Transverse colon (tissue), 4 donors: ENCODE data around the gene RCL1. TPM values are rescaled to one million over a fixed set of nuclear protein-coding genes. Genes with fewer than 3 reads are reported as not detected.

Source experiments
- DNase-seq: peaks from one replicate; pipeline ENCODE4 v3.0.0-alpha.2; 2019
- H3K27ac ChIP-seq, 4 donors: fragments of 200-600 bp; sonication (generic); 2 replicates each; pipeline ENCODE4 v1.5.1; 2016 to 2018; ENCODE audit warnings: inconsistent platforms in 4 of 4
- H3K27me3 ChIP-seq: fragments of 200-600 bp; sonication (generic); 2 replicates; pipeline ENCODE4 v1.5.1; 2017; ENCODE audit warnings: inconsistent platforms
- H3K36me3 ChIP-seq, 4 donors: fragments of 200-600 bp; sonication (generic); 2 replicates each; pipeline ENCODE4 v1.5.1; 2017 to 2019; ENCODE audit warnings: inconsistent platforms in 4 of 4
- H3K4me1 ChIP-seq, 4 donors: fragments of 200-600 bp; sonication (generic); 2 replicates each; pipeline ENCODE4 v1.5.1; 2017 to 2020; ENCODE audit warnings: inconsistent platforms in 4 of 4
- H3K4me3 ChIP-seq, 4 donors: fragments of 200-600 bp; sonication (generic); 1 replicate in 1 of 4; 2 replicates in 3 of 4; pipeline versions ENCODE4 v1.5.1 to v1.6.1; 2017 to 2019; ENCODE audit warnings: inconsistent platforms in 4 of 4
- H3K9me3 ChIP-seq, 2 donors: fragments of 200-600 bp; sonication (generic); 2 replicates each; pipeline ENCODE4 v1.5.1; 2017 to 2019; ENCODE audit warnings: inconsistent platforms in 2 of 2
- EP300 ChIP-seq: sonication (generic); formaldehyde crosslinking; IDR thresholded peaks from one replicate; pipeline ENCODE4 v1.6.1; 2017; ENCODE audit warnings: antibody characterized with exemption, low read depth
- POLR2A ChIP-seq: fragments of 450-650 bp; IDR thresholded peaks from one replicate; pipeline ENCODE4 v1.6.1; 2016; ENCODE audit warnings: antibody characterized with exemption, mild to moderate bottlenecking, moderate library complexity
- POLR2AphosphoS5 ChIP-seq, 3 donors: sonication (generic); formaldehyde crosslinking; IDR thresholded peaks; one replicate each; pipeline ENCODE4 v1.6.1; 2016; ENCODE audit warnings: antibody characterized with exemption in 3 of 3
- WGBS, 2 donors: methylation state at CpG; one replicate each; pipeline ENCODE4 v1.1.5; 2018; ENCODE audit warnings: low coverage in 1 of 2; 5-methylcytosine and 5-hydroxymethylcytosine counted together
- in situ Hi-C, 4 donors: fragments of 200-750 bp; cut with MboI; loops; one replicate each; pipeline versions ENCODE4 v1.15.0 to v1.15.1; 2017; ENCODE audit warnings: low sequenced_read_pairs in 3 of 4, low pct_ligation_motif_present in 1 of 4, low pct_unique_long_range_greater_than_20kb in 1 of 4
- intact Hi-C: fragments of 100-400 bp; cut with DNase I; formaldehyde crosslinking; loops from one replicate; pipeline ENCODE4 v1.15.1; 2023; ENCODE audit warnings: low total_unique reads
- total RNA-seq, 4 donors: library from RNA; depleted of rRNA; stranded (reverse); fragments of >200 nt; gene quantifications; one replicate each; pipeline ENCODE4 v1.1.0, GENCODE V29; 2016
- TF ChIP-seq, protein P1 (sequence below), 5 experiments: fragments of 200-600 bp in 3 of 5; fragments of 450-650 bp in 2 of 5; sonication (generic) in 3 of 5; IDR thresholded peaks; 1 replicate in 2 of 5; 2 replicates in 3 of 5; pipeline ENCODE4 v1.5.1; 2016 to 2017; ENCODE audit warnings: antibody characterized with exemption in 5 of 5, inconsistent platforms in 3 of 5, mild to moderate bottlenecking in 2 of 5, moderate library complexity in 1 of 5

Gene RCL1
- total RNA-seq, 4 donors from 2014 or later = 2.6 to 23.5 (median 7.3) TPM

DNA sequence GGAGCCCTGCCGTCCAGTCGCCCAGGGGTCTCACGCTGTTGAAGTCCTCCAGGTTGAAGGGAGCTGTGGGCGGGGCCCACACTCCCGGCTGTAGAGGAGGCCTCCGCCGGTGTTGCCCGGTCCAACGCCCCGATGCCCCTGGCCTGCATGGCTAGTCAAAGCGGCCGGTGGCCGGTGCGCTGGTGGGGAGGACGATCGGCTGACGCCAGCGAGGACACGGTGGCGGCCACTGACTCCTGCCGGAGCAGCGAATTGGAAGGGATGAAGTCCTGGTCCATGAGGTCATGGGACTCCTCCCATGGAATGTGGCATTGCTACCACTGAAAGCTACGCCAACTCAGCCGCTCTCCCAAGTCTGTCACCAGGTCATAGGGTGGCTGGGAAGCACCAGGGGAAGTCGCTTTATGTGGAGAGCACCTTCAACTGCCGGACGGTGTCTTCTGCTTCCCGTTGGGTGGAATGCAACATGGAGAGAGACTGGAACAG is 11.8 kb downstream of the RCL1 start:
- 97% methylated on average over 28 of the region's 28 CpGs; no CpG with 5 or more reads in 1 of the 2 donors for WGBS, 2 donors
- DNase-seq = no peak
- H3K36me3 ChIP-seq = no peaks in the 10 kb centered on the region
- intact Hi-C loops = no loop called here
- in situ Hi-C loops = no loop called here
- H3K4me1 ChIP-seq = peaks cover 0 to 10% (median 0%) of the 10 kb centered on the region in 4 donors
- no peak overlapping the region for H3K27ac ChIP-seq
- H3K9me3 ChIP-seq = peaks cover 5 to 12% of the 10 kb centered on the region in 2 donors
- TF ChIP-seq POLR2A (no peak), POLR2AphosphoS5 (IDR thresholded peaks at IDR 0.05) (no peak), EP300 (no peak)
- TF ChIP-seq, protein P1, sequence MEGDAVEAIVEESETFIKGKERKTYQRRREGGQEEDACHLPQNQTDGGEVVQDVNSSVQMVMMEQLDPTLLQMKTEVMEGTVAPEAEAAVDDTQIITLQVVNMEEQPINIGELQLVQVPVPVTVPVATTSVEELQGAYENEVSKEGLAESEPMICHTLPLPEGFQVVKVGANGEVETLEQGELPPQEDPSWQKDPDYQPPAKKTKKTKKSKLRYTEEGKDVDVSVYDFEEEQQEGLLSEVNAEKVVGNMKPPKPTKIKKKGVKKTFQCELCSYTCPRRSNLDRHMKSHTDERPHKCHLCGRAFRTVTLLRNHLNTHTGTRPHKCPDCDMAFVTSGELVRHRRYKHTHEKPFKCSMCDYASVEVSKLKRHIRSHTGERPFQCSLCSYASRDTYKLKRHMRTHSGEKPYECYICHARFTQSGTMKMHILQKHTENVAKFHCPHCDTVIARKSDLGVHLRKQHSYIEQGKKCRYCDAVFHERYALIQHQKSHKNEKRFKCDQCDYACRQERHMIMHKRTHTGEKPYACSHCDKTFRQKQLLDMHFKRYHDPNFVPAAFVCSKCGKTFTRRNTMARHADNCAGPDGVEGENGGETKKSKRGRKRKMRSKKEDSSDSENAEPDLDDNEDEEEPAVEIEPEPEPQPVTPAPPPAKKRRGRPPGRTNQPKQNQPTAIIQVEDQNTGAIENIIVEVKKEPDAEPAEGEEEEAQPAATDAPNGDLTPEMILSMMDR (IDR thresholded peaks at IDR 0.05) = no peak
- no peak overlapping the region for H3K4me3 ChIP-seq
- H3K27me3 ChIP-seq = no peaks in the 10 kb centered on the region

DNA sequence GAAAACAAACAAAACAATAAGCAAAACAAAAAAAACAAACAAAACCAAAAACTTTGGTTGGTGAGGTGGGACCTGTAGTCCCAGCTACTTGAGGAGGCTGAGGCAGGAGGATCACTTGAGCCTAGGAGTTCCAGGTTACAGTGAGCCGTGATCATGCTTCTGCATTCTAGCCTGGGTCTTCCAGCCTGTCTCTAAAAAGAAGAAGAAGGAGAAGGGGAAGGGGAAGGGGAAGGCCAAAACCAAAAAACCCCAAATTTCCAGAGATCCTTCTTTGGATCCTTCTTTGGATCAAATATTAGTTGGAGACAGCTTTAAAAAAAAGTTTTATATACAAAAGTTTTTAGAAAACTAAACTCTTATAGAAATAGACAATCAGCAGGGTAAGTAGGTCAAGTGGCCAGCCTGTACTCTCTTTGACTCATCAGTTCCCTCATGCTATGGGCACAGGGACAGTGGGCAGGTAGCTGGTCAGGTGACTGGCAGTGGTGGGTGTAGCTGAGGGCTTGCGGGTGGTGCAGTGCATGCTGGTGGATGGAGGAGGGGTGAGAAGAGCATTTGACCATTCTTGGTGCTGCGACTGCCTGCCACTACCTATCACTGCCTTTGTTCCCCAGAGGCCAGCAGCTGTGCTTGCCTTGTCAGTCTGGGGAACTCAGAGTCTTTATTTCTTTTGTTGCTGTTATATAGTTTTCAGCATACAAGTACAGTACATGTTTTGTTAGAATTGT is 12.6 kb downstream of the RCL1 start:
- TF ChIP-seq POLR2A (no peak), EP300 (no peak), POLR2AphosphoS5 (IDR thresholded peaks at IDR 0.05) (no peak)
- TF ChIP-seq, protein P1 (IDR thresholded peaks at IDR 0.05) = no peak
- Histone ChIP-seq H3K36me3 (no peaks in the 10 kb centered on the region), H3K4me3 (no peak overlapping the region), H3K9me3 (peaks cover 5 to 12% of the 10 kb centered on the region in 2 donors), H3K27me3 (no peaks in the 10 kb centered on the region), H3K4me1 (peaks cover 0 to 15% (median 2%) of the 10 kb centered on the region in 4 donors), H3K27ac (no peak overlapping the region)
- intact Hi-C loops = no loop called here
- in situ Hi-C loops = no loop called here
- 89 to 94% methylated on average over 1 to 3 of the region's 3 CpGs for WGBS, 2 donors
- no peak for DNase-seq

DNA sequence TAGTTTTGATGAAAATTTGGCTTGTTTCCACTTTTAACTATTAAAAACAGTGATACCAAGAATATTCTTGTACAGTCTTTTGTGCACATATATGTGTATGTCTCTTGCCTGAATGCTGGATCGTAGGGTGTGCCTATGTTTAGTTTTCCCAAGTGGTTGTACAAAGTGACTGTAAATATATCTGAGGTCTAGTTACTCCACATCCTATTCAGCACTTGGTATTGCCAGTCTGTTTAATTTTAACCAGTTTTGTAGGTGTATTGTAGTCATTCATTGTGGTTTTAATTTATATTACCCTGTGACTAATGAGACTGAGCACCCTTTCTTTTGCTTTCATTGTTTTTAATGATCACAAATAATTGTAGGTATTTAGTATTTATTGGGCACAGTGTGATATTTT is 17.8 kb downstream of the RCL1 start:
- Histone ChIP-seq H3K4me1 (peaks cover 0 to 23% (median 7%) of the 10 kb centered on the region in 4 donors), H3K4me3 (no peak overlapping the region), H3K36me3 (no peaks in the 10 kb centered on the region), H3K27me3 (no peaks in the 10 kb centered on the region), H3K27ac (no peak overlapping the region), H3K9me3 (peaks cover 5 to 18% of the 10 kb centered on the region in 2 donors)
- in situ Hi-C loops (no loop called here), intact Hi-C loops (no loop called here)
- WGBS, 2 donors = 56% methylated on average over 1 of the region's 1 CpG
- TF ChIP-seq, protein P1 (IDR thresholded peaks at IDR 0.05) = no peak
- TF ChIP-seq POLR2AphosphoS5 (IDR thresholded peaks at IDR 0.05) (no peak), EP300 (no peak), POLR2A (no peak)
- DNase-seq = no peak

DNA sequence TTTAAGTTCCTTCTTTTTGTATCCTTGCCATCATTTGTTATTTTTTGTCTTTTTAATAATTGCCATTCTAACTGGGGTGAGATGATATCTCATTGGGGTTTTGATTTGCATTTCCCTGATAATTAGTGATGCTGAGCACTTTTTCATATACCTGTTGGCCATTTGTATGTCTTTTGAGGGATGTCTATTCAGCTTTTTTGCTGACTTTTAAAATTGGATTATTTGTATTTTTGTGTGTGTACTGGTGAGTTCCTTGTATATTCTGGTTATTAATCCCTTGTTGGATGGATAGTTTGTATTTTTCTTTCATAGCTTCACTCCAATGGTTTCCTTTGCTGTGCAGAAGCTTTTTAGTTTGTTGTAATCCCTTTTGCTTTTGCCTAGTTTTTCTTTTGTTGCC is 19.1 kb downstream of the RCL1 start:
- intact Hi-C loops = no loop called here
- Histone ChIP-seq H3K27ac (no peak overlapping the region), H3K27me3 (no peaks in the 10 kb centered on the region), H3K4me3 (no peak overlapping the region), H3K9me3 (peaks cover 3 to 10% of the 10 kb centered on the region in 2 donors), H3K36me3 (no peaks in the 10 kb centered on the region), H3K4me1 (peaks cover 0 to 27% (median 8%) of the 10 kb centered on the region in 4 donors)
- TF ChIP-seq POLR2AphosphoS5 (IDR thresholded peaks at IDR 0.05) (no peak), POLR2A (no peak), EP300 (no peak)
- TF ChIP-seq, protein P1 (IDR thresholded peaks at IDR 0.05) = no peak
- no peak for DNase-seq
- in situ Hi-C loops = no loop called here
